HL-60 (cell line): ENCODE results near the gene PALLD.

ENCODE experiments used
- DNase-seq, 2 experiments: peaks; one replicate each; pipeline ENCODE4 v3.0.0-alpha.2; 2010 to 2020; ENCODE audit warnings: low read depth in 1 of 2, low spot score in 1 of 2
- H3K27ac ChIP-seq: fragments of 250-450 bp; sonication (Bioruptor Pico); replicated peaks from 2 replicates; pipeline ENCODE4 v1.5.1; 2020; ENCODE audit warnings: mild to moderate bottlenecking, moderate library complexity
- H3K27me3 ChIP-seq: fragments of 250-450 bp; sonication (Bioruptor Pico); 2 replicates; pipeline ENCODE4 v1.5.1; 2021; ENCODE audit warnings: mild to moderate bottlenecking, moderate library complexity; ENCODE audit not compliant: insufficient read depth, poor library complexity, severe bottlenecking
- H3K4me3 ChIP-seq: replicated peaks from 2 replicates; pipeline ENCODE4 v1.5.1; 2011; ENCODE audit warnings: mild to moderate bottlenecking, control low read depth, low read length; ENCODE audit not compliant: insufficient read depth
- GABPA ChIP-seq: IDR thresholded peaks from 2 replicates; pipeline ENCODE4 v1.6.1; 2012; ENCODE audit warnings: low read depth
- POLR2AphosphoS5 ChIP-seq: IDR thresholded peaks from 2 replicates; pipeline ENCODE4 v1.6.1; 2012; ENCODE audit warnings: low read depth
- REST ChIP-seq: IDR thresholded peaks from 2 replicates; pipeline ENCODE4 v1.6.1; 2012; ENCODE audit warnings: low read depth; ENCODE audit not compliant: insufficient replicate concordance
- SPI1 ChIP-seq: IDR thresholded peaks from 2 replicates; pipeline ENCODE4 v1.6.1; 2012; ENCODE audit warnings: low read depth, mild to moderate bottlenecking, borderline replicate concordance
- TF ChIP-seq, protein P1 (sequence below): IDR thresholded peaks from one replicate; pipeline ENCODE4 v1.5.1; 2011; ENCODE audit warnings: low read length, control low read depth, inconsistent platforms; ENCODE audit not compliant: insufficient read depth

The PALLD gene

DNA sequence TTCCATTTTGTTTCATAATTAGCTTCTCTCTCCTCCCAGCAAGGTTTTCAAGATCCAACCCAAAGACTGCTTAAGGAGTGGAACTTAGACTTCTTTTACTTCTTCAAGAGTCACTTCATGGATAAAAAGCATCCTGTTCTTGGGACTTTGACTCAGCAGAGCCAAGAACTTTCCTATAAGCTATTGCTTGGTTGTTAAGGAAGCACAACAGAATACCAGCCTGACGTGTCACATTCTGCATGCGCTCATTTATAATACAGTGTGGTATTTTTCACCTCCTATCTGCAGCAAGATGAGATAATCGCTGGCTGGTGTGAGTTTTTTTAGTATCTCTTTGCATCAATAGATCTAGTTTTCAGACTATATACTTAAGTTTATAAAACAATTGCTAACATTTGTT, 152.1 kb downstream of the PALLD start:
- TF ChIP-seq GABPA, result no peak
- TF ChIP-seq, protein P1, sequence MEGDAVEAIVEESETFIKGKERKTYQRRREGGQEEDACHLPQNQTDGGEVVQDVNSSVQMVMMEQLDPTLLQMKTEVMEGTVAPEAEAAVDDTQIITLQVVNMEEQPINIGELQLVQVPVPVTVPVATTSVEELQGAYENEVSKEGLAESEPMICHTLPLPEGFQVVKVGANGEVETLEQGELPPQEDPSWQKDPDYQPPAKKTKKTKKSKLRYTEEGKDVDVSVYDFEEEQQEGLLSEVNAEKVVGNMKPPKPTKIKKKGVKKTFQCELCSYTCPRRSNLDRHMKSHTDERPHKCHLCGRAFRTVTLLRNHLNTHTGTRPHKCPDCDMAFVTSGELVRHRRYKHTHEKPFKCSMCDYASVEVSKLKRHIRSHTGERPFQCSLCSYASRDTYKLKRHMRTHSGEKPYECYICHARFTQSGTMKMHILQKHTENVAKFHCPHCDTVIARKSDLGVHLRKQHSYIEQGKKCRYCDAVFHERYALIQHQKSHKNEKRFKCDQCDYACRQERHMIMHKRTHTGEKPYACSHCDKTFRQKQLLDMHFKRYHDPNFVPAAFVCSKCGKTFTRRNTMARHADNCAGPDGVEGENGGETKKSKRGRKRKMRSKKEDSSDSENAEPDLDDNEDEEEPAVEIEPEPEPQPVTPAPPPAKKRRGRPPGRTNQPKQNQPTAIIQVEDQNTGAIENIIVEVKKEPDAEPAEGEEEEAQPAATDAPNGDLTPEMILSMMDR, result no peak
- no peak for TF ChIP-seq REST
- TF ChIP-seq POLR2AphosphoS5, result no peak
- no peak for TF ChIP-seq SPI1
- no peak for DNase-seq
- Histone ChIP-seq H3K4me3 (no peak overlapping the region), H3K27ac (no peak overlapping the region), H3K27me3 (peaks cover 8% of the 10 kb centered on the region)

- no peak for DNase-seq
- no peak overlapping the region for H3K27ac ChIP-seq
- TF ChIP-seq POLR2AphosphoS5 (no peak), REST (no peak), GABPA (no peak), SPI1 (no peak)
- TF ChIP-seq, protein P1, result no peak
- H3K27me3 ChIP-seq, result peaks cover 8% of the 10 kb centered on the region
- no peak overlapping the region for H3K4me3 ChIP-seq
These were observed 154.5 kb downstream of the PALLD start for GRCh38 chr4:168651374-168651773.

- Histone ChIP-seq H3K27ac (no peak overlapping the region), H3K4me3 (no peak overlapping the region), H3K27me3 (peaks cover 6% of the 10 kb centered on the region)
- DNase-seq, result no peak
- no peak for TF ChIP-seq GABPA
- no peak for TF ChIP-seq SPI1
- TF ChIP-seq REST, result no peak
- TF ChIP-seq, protein P1, result no peak
- no peak for TF ChIP-seq POLR2AphosphoS5
These were observed 155.0 kb downstream of the PALLD start for GRCh38 chr4:168651864-168652263.
